Glomerular visceral epithelial cell (primary cell): ENCODE data around the gene FOSB.

Experiments
- DNase-seq: peaks from one replicate; pipeline ENCODE4 v3.0.0-alpha.2; 2016; ENCODE audit errors: extremely low spot score

FOSB gene

DNA sequence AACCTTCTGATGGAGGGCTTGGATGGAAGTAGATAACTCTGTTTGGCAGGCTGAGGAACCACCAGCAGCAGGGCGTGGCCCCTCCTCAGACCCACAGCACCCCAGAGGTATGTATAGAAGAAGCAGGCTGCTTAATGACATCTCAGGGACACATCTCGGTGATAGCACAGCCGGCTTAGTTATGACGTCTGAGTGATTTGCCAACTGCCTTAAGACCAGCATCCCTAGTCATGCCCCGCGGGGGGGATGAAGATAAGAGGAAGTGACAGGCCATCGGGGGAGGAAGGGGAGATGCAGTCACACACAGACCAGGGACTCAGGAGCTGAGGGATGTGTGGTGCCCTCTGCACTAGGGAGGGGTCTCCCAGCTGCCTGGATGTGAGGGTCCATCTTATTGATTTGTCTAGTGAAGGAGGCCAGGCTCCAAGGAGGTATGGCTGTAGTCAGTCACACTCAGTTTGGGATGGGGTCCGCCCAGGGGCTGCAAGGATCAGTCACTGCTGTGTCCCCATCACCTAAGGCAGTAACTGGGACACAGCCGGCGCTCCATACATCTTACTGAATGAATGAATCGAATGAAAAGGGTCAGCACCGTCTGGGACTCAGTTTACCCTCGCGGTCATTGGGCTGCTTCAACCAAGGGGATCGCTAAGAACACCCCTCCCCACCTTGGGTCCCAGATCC lies 24.9 kb upstream of the FOSB start:
- peak; percentile 24 for DNase-seq

DNA sequence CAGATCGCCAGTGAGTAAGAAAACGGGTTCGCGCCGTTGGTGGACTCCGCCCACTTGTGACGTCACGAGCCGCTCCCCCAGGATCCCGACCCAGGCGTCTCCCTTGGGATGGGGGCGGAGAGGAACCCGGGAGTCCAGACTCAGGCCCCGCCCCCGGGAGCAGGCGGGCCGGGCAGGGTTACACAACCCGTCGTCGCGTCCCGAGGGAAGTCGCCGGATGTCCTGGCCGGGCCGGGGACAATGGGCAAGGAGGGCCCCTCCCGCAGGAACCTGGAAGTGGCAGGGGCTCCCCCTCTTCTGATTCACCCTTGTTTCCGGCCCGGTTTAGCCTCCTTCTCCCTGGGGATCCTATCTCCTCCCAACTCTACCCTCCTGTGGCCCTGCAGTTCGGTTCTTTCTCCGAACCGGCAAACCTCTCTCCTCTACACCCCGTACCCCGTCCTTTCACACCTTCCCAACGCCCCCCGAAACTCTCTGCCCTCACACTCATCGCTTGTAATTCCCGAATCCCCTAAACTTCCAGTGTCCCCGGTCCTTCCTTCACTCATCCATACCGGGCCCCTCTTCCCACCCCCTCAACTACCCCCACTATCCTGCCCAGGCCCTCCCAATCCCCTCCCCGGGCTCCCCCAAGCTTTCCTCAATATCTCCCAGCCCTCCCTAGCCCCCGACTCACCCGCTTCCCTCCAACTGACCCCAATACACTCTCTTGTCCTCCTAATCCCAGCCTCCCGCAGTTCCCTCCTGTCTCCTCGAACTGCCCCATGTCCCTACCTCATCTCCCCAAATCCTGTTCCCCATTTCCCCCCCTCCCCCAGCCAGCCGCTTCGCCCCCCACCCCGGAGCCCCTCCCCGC lies 24.1 kb upstream of the FOSB start:
- DNase-seq: peak; percentile 97

DNA sequence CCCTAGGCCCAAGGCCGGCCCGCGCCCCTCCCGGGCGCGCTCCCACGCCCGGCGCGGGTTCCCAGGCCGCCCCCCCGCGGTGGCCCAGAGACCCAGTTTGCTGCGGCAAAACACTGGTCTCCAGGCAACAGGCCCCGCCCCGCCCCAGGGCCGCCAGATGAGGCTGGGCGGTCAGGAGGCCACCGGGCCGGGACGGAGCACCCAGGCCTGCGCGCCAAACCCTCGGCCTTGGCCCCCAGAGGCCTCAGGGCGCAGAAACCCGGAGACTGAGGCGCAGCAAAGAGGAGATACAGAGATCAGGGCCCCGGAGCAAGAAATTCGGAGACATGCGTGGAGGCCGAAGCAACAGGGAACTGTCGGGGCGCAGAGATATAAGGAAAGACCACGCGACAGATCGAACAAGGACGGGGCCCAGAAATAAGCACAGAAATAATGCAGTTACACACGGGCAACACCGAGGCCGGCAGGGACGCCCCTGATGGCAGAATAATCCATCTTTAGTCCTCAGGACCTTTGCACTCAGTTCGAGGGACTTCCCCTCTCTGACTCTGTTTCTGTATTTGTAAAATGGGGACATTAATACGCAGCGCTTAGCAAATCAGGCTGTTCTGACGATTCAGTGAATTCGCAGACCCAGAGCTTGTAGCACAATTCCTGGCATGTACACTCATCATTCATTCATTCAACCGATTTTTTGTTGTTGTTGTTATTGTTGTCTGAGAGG lies 23.3 kb upstream of the FOSB start:
- DNase-seq: peak; percentile 94

DNA sequence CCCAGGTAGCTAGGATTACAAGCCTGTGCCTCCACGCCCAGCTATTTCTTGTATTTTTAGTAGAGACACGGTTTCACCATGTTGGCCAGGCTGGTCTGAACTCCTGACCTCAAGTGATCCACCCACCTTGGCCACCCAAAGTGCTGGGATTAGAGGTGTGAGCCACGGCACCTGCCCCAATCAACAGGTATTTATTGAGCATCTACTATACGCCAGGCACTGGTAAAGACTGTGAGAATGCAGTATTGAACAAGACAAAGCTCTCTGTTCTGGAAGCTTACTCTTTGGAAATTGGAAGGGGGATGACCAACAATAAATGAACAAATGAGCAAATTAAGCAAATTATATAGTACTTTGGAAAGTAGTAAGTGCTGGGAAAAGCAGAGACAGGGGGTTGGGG lies 22.7 kb upstream of the FOSB start:
- DNase-seq: no peak

DNA sequence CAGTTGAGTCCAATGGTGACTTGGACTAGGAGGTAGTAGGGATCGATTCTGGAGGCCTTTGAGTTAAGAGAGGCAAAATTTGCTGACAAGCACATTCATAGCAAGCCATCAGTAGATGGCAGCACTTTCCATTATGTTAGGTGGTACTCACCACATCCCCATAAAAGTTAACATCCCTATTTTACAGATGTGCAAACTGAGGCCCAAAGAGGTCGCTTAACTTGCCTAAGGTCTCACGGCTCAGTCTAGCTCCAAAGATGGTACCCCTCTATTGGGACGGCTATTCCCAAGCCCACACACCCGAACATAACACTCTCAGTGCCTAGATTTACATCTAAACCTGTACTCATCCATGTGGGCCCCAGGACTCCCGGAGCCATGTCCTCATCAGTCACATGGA lies 21.5 kb upstream of the FOSB start:
- DNase-seq: peak; percentile 48

DNA sequence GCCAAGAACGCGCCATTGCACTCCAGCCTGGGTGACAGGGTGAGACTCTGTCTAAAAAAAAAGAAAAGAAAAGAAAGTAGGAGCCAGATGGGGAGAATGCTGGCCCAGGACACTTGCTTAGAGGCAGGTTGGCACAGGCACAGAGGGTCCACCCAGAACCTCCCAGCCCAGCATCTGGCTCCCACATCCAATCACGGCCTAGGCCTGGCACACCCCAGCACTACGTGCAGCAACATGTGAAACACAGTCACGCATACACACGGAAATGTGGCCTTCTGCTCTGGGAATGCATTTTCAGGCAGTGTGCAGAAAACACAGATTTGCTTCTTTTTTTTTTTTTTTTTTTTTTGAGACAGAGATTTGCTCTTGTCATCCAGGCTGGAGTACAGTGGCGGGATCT lies 20.9 kb upstream of the FOSB start:
- no peak for DNase-seq

DNA sequence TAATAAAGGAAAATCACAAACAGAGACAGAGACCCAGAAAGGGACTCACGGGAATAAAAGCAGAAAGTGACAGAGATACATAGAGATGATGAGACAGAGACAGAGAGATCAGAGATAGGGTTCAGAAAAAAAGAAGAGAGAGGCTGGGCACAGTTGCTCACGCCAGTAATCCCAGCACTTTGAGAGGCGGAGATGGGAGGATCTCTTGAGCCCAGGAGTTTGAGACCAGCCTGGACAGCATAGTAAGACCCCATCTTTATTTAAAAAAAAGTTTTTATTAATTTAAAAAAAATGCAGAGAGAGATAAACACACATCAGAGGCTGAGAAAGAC lies 19.4 kb upstream of the FOSB start:
- no peak for DNase-seq

DNA sequence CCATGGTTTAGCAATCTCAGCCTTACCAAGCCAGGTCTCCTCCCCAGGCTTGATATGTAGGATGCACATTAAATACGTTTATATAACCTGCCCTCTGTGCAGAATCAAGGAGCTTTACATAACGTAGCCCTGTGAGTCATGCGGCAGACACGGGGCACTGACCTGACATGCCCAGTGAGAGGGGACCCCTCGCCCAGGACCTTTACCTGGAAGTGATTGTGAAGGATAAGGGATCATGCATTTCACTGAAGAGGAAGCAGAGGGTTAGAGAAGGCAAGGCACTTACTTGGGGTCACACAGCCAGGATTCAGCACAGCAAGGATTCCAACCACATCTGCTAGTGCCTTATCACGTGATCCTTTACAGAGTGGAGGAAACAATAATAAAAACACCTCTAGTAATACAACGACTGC lies 18.9 kb upstream of the FOSB start:
- no peak for DNase-seq

DNA sequence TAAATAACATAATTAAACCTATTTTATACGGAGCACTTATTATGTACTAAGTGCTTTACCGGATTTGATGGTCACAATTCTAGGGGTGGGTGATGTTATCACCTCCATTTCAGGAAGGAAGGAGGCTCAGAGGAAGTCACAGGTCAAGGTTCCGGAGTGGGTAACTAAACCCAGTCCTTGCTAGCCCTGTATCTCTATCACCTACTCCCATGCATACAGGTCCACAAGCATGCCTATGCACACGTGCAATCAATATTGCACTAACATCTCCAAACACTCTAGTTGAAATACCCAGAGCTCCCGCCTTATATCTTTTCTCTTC lies 17.8 kb upstream of the FOSB start:
- DNase-seq: no peak

DNA sequence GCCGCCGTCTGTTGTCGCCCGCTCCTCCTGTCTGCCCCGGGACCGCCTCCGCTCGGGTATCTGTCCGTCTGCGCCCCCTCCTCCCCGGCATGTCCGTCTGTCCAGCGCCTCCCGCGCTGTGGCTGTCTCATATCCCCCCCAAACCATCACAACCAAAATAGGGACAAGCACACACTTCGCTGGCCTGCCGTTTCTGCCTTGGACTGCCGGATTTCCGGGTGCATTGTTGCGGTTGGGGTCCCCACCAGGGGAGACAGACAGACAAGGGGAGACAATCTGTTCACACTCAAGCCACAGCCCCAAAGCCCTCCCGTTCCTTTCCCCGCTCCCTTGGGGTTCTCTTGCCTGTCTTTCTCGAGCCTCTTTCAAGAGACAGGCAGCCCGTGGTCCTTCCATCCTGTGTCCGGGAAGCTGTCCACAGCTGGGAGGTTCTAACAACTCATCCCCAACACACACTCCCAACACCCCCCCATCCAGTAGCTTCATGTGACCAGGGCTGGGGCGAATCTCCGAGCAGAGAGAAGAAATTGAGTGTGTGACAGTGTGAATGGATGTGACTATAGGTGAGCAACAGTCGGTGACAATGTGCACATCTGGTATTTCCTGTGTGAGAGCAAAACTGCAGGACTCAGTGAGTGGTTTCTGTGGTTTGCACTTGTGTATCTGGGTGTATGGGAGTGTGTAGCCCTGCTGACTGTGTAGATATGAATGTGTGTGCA lies 16.5 kb upstream of the FOSB start:
- peak; percentile 66 for DNase-seq

DNA sequence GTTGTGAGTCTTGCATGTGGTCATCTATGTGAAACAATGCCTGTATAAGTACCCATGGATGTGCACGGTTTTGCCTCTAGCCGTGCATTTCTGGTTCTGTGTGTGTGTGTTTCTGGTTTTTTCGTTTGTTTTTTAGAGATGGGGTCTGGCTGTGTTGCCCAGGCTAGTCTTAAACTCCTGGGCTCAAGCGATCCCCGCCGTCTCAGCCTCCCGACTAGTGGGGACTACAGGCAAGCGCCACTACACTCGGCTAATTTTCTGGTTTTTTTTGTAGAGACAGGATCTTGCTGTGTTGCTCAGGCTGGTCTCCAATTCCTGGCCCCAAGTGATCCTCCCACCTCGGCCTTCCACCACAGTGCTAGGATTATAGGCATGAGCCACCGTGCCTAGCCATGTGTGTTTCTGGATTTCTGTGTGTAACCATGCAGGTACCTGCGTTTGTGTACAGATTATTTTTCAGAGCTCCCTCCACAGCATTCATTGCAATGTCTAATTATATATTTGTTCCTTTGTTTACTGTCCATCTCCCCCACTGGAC lies 15.9 kb upstream of the FOSB start:
- DNase-seq: no peak

DNA sequence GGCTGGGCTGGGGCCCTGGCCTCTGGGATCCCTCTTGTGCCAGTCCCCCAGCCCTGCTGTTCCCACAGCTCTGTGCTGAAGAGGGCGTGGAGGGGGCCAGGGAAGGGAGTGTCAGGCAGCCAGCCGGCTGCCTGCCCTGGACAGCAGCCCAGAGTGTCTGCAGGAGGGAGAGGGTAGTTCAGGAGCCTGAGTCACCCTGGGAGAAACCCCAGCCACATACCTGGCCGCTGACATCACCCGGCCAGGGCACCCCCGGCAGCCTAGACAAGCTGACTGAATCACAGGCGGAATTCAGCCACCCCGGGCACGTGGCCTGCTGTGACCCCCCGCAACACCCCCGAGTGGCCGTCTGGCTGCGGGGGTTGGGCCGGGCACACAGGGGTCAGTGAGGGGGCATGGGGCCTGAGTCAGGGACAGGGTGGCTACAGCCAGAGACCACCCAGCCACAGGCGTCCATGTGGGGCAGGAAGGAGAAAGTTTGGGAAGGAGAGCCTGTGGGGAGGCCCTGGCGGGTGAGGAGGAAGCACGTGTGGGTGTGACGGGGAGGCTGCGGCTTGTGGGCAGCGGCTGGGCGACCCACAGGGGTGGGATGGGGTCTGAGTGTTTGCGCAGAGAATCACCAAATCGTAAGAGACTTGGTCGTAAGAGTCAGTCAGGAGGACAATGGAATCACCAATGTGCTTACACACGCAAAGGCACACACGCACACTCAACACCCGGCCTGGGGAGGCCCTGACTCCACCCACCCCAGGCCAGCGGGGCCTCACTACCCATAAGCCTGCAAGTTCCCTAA lies 11.9 kb upstream of the FOSB start:
- DNase-seq: peak; percentile 100

DNA sequence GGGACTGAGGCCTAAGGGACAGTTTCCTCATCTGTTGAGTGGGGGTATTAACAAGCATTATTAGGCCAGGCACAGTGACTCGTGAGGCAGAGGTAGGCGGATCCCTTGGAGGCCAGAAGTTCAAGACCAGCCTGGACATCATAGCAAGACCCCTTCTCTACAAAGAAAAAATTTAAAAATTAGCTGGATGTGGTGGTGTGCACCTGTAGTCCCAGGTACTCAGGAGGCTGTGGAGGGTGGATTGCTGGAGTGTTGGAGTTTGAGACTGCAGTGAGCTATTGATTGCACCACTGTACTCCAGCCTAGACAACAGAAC lies 11.3 kb upstream of the FOSB start:
- no peak for DNase-seq

DNA sequence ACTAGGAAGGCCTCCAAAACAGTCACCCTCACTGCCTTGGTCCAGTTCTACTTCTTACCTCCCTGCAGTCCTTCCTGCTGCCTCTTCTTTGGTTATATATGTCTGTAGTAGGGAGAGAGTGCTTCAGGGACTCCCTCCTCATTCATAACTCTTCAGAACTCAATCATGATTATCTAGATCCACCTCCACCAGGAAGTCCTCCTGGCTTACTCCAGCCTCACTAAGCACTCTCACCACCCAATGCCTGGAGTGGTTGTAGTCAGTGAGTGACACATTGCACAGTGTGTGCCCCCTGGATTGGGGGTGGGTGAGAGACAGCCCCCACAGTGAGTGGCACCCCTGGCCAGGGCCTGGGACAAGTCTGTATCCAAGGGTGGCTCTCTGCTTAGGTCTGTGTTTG lies 10.0 kb upstream of the FOSB start:
- DNase-seq: no peak

DNA sequence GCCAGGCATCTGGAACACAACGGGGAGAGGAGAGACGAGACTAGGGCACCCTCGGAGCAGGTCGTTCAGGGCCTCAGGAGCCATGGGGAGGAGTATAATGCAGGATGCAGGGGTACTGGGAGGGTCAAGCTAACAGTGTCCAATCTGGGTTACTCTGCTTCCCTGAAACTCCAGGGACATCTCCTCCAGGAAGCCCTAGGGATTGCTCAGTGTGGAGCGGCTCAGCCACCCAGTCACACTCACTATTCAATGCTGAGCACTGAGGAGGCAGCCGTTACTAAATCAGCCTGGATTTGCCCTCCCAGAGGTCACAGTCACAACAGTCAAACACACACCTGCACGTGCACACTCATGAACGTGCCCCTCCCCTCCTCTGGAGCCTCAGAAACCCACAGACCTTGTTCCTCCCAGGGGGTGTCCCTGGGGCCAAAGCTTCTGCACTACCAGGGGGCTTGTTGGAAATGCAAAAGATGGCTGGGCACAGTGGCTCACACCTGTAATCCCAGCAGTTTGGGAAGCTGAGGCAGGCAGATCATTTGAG lies 6.9 kb upstream of the FOSB start:
- no peak for DNase-seq

DNA sequence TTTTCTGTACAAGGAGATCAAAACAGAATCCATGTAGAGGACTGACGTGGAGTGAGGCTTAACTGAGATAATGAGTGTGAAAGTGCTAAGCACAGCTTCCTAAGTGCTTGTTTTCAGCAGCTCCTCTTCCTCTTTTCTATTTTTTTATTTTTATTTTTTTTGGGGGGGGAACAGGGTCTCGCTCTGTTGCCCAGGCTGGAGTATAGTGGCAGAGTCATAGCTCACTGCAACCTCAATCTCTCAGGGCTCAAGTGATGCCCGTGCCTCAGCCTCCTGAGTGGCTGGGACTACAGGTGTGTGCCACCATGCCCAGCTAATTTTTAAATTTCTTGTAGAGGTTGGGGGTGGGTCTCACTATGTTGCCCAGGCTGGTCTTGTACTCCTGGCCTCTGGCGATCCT lies 5.6 kb upstream of the FOSB start:
- DNase-seq: no peak

DNA sequence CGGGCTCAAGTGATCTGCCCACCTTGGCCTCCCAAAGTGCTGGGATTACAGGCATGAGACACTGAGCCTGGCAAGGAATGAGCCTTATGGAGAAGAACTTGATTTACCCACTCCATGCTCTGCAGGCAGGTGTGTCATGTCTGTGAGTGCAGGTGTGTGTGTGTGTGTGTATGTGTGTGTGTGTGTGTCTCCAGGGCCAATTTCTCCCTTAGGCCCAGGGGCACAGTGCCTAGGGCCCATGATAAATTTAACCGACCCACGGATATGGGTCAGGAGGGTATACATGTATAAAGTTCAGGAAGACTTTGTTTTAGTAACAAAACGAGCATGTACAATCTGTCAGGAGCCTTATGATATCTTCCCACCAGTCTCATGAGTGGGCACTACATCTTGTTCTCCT lies 4.6 kb upstream of the FOSB start:
- no peak for DNase-seq

DNA sequence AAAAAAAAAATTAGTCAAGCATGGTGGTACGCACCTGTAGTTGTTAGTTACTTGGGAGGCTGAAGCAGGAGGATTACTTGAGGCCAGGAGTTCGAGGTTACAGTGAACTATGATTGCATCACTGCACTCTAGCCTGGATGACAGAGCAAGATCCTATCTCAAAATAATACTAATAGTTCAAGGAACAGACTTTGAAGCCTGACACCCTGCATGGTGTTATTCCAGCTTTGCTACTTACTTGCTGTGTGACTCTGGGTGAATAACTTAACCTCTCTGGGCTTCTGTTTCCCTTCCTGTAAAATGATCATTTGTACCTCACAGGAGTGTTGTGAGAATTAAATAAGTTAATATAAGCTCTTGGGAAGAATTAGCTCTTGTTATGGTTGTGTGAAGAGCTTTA lies 3.5 kb upstream of the FOSB start:
- no peak for DNase-seq

DNA sequence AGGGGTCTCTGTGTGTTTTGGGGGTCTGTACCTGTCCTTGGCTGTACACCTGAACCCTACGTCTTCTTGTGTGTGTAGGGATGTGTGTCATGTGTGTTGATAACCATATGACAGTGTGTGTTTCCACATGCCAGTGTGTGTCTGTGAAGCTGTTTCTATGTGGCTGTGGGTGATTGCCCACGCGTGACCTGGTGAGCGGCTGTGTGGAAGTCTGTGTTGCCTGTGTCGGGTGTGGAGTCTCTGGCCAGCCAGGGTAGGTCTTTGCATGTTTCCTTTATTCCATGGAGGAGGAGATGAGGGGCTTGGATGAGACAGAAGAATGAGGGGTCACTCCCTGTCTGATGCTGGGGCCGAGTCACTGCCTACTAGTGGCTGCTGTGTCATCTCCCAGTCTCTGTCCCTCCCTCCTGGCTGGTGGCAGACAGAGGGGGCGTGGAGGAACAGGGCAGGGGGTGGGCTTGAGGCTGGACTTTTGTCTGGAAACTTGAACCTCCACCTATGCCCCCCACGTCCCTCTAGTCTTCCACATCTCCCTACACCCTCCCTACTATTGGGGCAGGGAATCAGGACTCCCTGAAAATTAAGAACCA lies 2.8 kb upstream of the FOSB start:
- no peak for DNase-seq

DNA sequence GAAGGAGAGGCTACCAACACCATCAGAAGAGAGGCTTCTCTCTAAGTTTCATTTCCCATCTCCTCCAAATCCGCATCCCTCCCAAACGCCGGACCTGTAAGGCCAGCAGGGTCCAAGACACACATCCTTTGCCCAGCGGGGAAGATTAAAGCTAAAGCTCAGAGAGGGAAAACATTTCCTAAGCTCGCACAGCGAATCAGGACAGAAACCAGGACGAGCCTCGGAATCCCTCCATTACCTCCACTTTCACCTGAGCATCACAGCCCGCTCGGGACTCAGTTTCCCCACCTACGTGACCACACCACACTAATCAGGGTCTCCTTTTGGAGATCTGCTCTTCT lies 711 bp upstream of the FOSB start:
- no peak for DNase-seq

DNA sequence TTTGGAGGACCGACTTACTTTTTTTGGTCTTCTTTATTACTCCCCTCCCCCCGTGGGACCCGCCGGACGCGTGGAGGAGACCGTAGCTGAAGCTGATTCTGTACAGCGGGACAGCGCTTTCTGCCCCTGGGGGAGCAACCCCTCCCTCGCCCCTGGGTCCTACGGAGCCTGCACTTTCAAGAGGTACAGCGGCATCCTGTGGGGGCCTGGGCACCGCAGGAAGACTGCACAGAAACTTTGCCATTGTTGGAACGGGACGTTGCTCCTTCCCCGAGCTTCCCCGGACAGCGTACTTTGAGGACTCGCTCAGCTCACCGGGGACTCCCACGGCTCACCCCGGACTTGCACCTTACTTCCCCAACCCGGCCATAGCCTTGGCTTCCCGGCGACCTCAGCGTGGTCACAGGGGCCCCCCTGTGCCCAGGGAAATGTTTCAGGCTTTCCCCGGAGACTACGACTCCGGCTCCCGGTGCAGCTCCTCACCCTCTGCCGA lies 409 bp downstream of the FOSB start:
- no peak for DNase-seq
